OCI-LY1 (cell line): ENCODE results near the gene USP44.

ENCODE experiments used
- H2AFZ ChIP-seq: fragments of 200-600 bp; sonication (generic), shearing (Covaris generic); 2 replicates; pipeline ENCODE4 v1.6.0; 2014; ENCODE audit warnings: antibody characterized with exemption, mild to moderate bottlenecking, low read length
- H3F3A ChIP-seq: fragments of 200-600 bp; sonication (generic), shearing (Covaris generic); 2 replicates; pipeline ENCODE4 v1.6.0; 2014; ENCODE audit warnings: mild to moderate bottlenecking, antibody characterized with exemption, low read length, moderate library complexity; ENCODE audit not compliant: insufficient read depth
- H3K27ac ChIP-seq: fragments of 200-600 bp; sonication (generic); 2 replicates; pipeline ENCODE4 v1.5.1; 2014; ENCODE audit warnings: low read length, mixed run types, mild to moderate bottlenecking, low read depth; ENCODE audit not compliant: poor library complexity, severe bottlenecking
- H3K27me3 ChIP-seq: fragments of 200-600 bp; sonication (generic); 2 replicates; pipeline ENCODE4 v1.6.0; 2014; ENCODE audit warnings: antibody characterized with exemption, mild to moderate bottlenecking, low read length, moderate library complexity; ENCODE audit not compliant: insufficient read depth
- H3K36me3 ChIP-seq: fragments of 200-600 bp; sonication (generic); 2 replicates; pipeline ENCODE4 v1.6.1; 2014; ENCODE audit warnings: mild to moderate bottlenecking, antibody characterized with exemption, low read length, moderate library complexity, mixed read lengths; ENCODE audit not compliant: insufficient read depth
- H3K4me1 ChIP-seq: fragments of 200-600 bp; sonication (generic); 2 replicates; pipeline ENCODE4 v1.5.1; 2014; ENCODE audit warnings: mild to moderate bottlenecking, low read length, moderate library complexity; ENCODE audit not compliant: insufficient read depth, severe bottlenecking
- H3K4me2 ChIP-seq: fragments of 200-600 bp; sonication (generic), shearing (Covaris generic); 2 replicates; pipeline ENCODE4 v1.6.1; 2014; ENCODE audit warnings: low read length
- H3K4me3 ChIP-seq: fragments of 200-600 bp; sonication (generic); 2 replicates; pipeline ENCODE4 v1.5.1; 2014; ENCODE audit warnings: low read length, low read depth, mild to moderate bottlenecking, mixed read lengths; ENCODE audit not compliant: poor library complexity, severe bottlenecking
- H3K79me2 ChIP-seq: fragments of 200-600 bp; shearing (Covaris generic); 2 replicates; pipeline ENCODE4 v1.6.1; 2016; ENCODE audit warnings: mixed run types, low read length, mixed read lengths; ENCODE audit not compliant: insufficient read depth
- H3K9ac ChIP-seq: fragments of 200-600 bp; sonication (generic), shearing (Covaris generic); 2 replicates; pipeline ENCODE4 v1.6.1; 2014; ENCODE audit warnings: mild to moderate bottlenecking, low read length, mixed read lengths
- H3K9me2 ChIP-seq: fragments of 200-600 bp; sonication (generic), shearing (Covaris generic); 2 replicates; pipeline ENCODE4 v1.6.1; 2014; ENCODE audit warnings: low read depth, mild to moderate bottlenecking, low read length, mixed read lengths
- H3K9me3 ChIP-seq: fragments of 200-600 bp; shearing (Covaris generic); 2 replicates; pipeline ENCODE4 v1.6.1; 2014; ENCODE audit warnings: low read length, mixed read lengths
- H4K20me1 ChIP-seq: fragments of 200-600 bp; sonication (generic), shearing (Covaris generic); 2 replicates; pipeline ENCODE4 v1.6.0; 2016; ENCODE audit warnings: mild to moderate bottlenecking, low read length; ENCODE audit not compliant: insufficient read depth
- EZH2 ChIP-seq: fragments of 200-600 bp; sonication (generic), shearing (Covaris generic); IDR thresholded peaks from 2 replicates; pipeline ENCODE4 v1.8.0; 2017; ENCODE audit warnings: borderline replicate concordance, mixed run types, mild to moderate bottlenecking, antibody characterized with exemption, low read length, moderate library complexity, mixed read lengths
- TF ChIP-seq, protein P1 (sequence below): fragments of 200-600 bp; sonication (generic), shearing (Covaris generic); IDR thresholded peaks from 2 replicates; pipeline ENCODE4 v1.5.1; 2017; ENCODE audit warnings: mild to moderate bottlenecking, antibody characterized with exemption, low read length, moderate library complexity, mixed read lengths

USP44 gene

DNA sequence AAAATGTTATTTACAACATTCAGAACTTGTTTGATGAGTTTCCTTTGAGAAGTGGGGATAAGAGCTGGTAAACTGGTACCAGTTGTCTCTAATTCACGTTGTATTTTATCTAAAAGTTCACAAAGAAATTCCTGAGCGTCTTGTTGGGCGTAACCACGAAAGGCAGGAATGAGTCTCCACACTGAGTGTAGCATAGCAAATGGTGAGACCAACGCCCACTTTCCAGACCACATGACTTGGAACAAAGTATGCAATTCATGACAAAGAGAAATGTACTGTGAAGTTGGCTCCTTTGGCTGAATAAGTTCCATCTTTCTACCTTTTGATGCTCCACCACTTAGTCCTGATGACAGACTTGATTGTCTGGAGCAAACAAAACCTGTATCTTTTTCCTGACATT is 18.4 kb downstream of the USP44 start:
- H2AFZ ChIP-seq: no peak overlapping the region
- H3K4me2 ChIP-seq: no peak overlapping the region

DNA sequence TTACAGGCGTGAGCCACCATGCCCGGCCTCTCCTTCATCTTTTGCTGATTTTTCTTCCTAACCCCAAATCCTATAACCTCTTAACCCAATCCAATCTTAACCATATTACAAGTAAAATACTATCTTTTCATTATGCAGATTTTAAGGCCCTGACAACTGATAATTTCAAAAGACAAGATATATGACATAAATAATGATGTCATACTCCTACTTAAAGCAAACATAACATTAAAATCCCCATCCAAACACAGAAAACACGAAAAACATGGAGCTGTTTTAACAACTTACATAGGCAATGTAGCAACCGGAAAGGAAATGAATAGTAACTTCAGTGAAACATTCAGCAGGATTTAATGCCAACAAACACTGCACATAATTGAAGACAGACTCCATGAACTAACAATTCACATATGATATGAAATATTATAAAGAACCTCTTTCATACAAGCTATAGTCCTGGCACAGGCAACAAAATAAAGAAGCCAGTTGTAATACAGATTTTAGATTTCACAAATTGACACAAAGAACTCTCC is 21.5 kb downstream of the USP44 start:
- H4K20me1 ChIP-seq: no peaks in the 10 kb centered on the region
- H3F3A ChIP-seq: no peaks in the 10 kb centered on the region
- no peaks in the 10 kb centered on the region for H3K4me1 ChIP-seq
- no peak for TF ChIP-seq EZH2
- TF ChIP-seq, protein P1, sequence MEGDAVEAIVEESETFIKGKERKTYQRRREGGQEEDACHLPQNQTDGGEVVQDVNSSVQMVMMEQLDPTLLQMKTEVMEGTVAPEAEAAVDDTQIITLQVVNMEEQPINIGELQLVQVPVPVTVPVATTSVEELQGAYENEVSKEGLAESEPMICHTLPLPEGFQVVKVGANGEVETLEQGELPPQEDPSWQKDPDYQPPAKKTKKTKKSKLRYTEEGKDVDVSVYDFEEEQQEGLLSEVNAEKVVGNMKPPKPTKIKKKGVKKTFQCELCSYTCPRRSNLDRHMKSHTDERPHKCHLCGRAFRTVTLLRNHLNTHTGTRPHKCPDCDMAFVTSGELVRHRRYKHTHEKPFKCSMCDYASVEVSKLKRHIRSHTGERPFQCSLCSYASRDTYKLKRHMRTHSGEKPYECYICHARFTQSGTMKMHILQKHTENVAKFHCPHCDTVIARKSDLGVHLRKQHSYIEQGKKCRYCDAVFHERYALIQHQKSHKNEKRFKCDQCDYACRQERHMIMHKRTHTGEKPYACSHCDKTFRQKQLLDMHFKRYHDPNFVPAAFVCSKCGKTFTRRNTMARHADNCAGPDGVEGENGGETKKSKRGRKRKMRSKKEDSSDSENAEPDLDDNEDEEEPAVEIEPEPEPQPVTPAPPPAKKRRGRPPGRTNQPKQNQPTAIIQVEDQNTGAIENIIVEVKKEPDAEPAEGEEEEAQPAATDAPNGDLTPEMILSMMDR: no peak
- no peak overlapping the region for H3K27ac ChIP-seq
- no peak overlapping the region for H2AFZ ChIP-seq
- H3K9me3 ChIP-seq: no peaks in the 10 kb centered on the region
- no peaks in the 10 kb centered on the region; the same call in 1 of the 2 replicates for H3K27me3 ChIP-seq
- H3K9me2 ChIP-seq: no peaks in the 10 kb centered on the region
- H3K4me3 ChIP-seq: no peak overlapping the region
- H3K79me2 ChIP-seq: no peaks in the 10 kb centered on the region
- H3K36me3 ChIP-seq: no peaks in the 10 kb centered on the region
- H3K9ac ChIP-seq: no peak overlapping the region
- H3K4me2 ChIP-seq: no peak overlapping the region

More for the DNA sequence above, 18.4 kb downstream of the USP44 start:
- Histone ChIP-seq H3F3A (no peaks in the 10 kb centered on the region), H3K27ac (no peak overlapping the region), H3K27me3 (no peaks in the 10 kb centered on the region; the same call in 1 of the 2 replicates), H4K20me1 (no peaks in the 10 kb centered on the region), H3K9me3 (no peaks in the 10 kb centered on the region), H3K79me2 (no peaks in the 10 kb centered on the region), H3K4me3 (no peak overlapping the region), H3K9me2 (no peaks in the 10 kb centered on the region), H3K36me3 (no peaks in the 10 kb centered on the region), H3K9ac (no peak overlapping the region), H3K4me1 (no peaks in the 10 kb centered on the region)
- TF ChIP-seq, protein P1: no peak
- no peak for TF ChIP-seq EZH2

DNA sequence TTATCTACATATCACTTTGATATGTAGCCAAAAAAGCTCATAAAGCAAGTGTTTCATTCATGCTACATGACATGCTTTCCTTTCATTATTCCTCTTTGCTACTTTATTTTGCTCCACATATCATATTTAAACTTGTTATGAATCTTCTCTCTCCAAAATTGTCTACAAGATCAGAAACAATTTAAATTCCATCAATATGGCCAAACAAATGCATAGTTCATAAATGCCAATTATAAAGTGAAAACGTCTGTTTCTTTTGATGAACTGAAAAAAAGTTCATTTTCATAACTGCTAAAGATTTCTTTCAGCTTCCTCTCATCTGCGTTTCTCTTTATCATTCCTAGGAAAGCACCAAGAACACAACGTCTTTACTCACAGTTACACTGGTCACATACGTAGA is 22.8 kb downstream of the USP44 start:
- Histone ChIP-seq H3K9me2 (no peaks in the 10 kb centered on the region), H3K9ac (no peak overlapping the region), H3K79me2 (no peaks in the 10 kb centered on the region), H3K4me3 (no peak overlapping the region), H3K27ac (no peak overlapping the region), H3K4me2 (no peak overlapping the region), H3K4me1 (no peaks in the 10 kb centered on the region), H3K27me3 (no peaks in the 10 kb centered on the region), H3F3A (no peaks in the 10 kb centered on the region), H3K36me3 (no peaks in the 10 kb centered on the region), H3K9me3 (no peaks in the 10 kb centered on the region), H4K20me1 (no peaks in the 10 kb centered on the region), H2AFZ (no peak overlapping the region)
- TF ChIP-seq, protein P1: no peak
- TF ChIP-seq EZH2: no peak
